ENCODE results near the gene RNF144A.

DNA sequence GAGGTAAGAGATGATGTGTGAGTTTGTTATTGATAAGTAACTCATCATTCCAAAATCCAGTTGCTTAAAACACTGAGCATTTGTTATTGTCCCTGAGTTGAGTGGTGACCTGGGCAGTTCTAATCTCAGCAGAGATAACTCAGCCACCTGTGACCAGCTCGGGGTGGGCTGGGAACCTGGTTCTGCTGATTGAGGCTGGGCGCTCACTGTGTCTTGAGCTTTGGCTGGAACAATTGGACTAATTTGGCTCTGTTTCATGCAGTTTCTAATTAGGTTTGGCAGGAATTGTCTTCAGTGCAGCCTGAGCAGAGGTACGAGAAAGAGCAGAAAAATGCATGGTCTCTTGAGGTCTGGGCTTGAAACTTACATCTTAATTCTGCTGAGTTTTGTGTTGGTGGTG is 144.7 kb downstream of the RNF144A start:
- TF ChIP-seq SP1 (CRISPR knock-in tag; conservative IDR thresholded peaks at IDR 0.05) (no peak), ZNF121 (CRISPR knock-in tag; IDR thresholded peaks at IDR 0.05) (no peak), TEAD4 (CRISPR knock-in tag; IDR thresholded peaks at IDR 0.05) (no peak), PRDM15 (CRISPR knock-in tag; IDR thresholded peaks at IDR 0.05) (no peak), USF1 (CRISPR knock-in tag; IDR thresholded peaks at IDR 0.05) (no peak), NFATC4 (CRISPR knock-in tag; IDR thresholded peaks at IDR 0.05) (no peak), TP53 (CRISPR knock-in tag; IDR thresholded peaks at IDR 0.05) (no peak), IRF2 (CRISPR knock-in tag; IDR thresholded peaks at IDR 0.05; ENCODE audit: borderline replicate concordance, low read depth) (no peak), CREB1 (CRISPR knock-in tag; IDR thresholded peaks at IDR 0.05) (no peak), CBFB (CRISPR knock-in tag; IDR thresholded peaks at IDR 0.05; ENCODE audit: low read depth) (no peak), NFYB (CRISPR knock-in tag; conservative IDR thresholded peaks at IDR 0.05; ENCODE audit: low read depth) (no peak), ZNF396 (CRISPR knock-in tag; IDR thresholded peaks at IDR 0.05; ENCODE audit: borderline replicate concordance) (no peak)
- TF ChIP-seq, protein P1, sequence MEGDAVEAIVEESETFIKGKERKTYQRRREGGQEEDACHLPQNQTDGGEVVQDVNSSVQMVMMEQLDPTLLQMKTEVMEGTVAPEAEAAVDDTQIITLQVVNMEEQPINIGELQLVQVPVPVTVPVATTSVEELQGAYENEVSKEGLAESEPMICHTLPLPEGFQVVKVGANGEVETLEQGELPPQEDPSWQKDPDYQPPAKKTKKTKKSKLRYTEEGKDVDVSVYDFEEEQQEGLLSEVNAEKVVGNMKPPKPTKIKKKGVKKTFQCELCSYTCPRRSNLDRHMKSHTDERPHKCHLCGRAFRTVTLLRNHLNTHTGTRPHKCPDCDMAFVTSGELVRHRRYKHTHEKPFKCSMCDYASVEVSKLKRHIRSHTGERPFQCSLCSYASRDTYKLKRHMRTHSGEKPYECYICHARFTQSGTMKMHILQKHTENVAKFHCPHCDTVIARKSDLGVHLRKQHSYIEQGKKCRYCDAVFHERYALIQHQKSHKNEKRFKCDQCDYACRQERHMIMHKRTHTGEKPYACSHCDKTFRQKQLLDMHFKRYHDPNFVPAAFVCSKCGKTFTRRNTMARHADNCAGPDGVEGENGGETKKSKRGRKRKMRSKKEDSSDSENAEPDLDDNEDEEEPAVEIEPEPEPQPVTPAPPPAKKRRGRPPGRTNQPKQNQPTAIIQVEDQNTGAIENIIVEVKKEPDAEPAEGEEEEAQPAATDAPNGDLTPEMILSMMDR (IDR thresholded peaks at IDR 0.05), result no peak
- TF ChIP-seq, protein P2, sequence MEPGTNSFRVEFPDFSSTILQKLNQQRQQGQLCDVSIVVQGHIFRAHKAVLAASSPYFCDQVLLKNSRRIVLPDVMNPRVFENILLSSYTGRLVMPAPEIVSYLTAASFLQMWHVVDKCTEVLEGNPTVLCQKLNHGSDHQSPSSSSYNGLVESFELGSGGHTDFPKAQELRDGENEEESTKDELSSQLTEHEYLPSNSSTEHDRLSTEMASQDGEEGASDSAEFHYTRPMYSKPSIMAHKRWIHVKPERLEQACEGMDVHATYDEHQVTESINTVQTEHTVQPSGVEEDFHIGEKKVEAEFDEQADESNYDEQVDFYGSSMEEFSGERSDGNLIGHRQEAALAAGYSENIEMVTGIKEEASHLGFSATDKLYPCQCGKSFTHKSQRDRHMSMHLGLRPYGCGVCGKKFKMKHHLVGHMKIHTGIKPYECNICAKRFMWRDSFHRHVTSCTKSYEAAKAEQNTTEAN (CRISPR knock-in tag; IDR thresholded peaks at IDR 0.05), result no peak
